GM21723 (cell line): ENCODE measurements around the gene ROBO2.

ENCODE experiments used
- ATAC-seq: cut with Tn5 transposase; IDR thresholded peaks from one replicate; pipeline ENCODE4 v1.9.1; 2021; ENCODE audit warnings: mild to moderate bottlenecking, moderate library complexity; ENCODE audit not compliant: unreplicated experiment

Gene ROBO2

GRCh38 chr3:77039606-77040171 lies at the start of gene ROBO2:
ROBO2 (plus strand) TSS chr3:77040099; CDS start chr3:77040786, 687 bp downstream.
- no peak for ATAC-seq

GRCh38 chr3:76990606-76991005 lies 49.3 kb upstream of the ROBO2 start:
- ATAC-seq, result no peak

- ATAC-seq, result no peak
Observed at GRCh38 chr3:76991165-76991564, 48.7 kb upstream of the ROBO2 start.

- ATAC-seq, result no peak
Observed at GRCh38 chr3:76997733-76998132, 42.2 kb upstream of the ROBO2 start.

GRCh38 chr3:76998555-76998954 lies 41.3 kb upstream of the ROBO2 start:
- no peak for ATAC-seq

GRCh38 chr3:77001062-77001701 lies 38.7 kb upstream of the ROBO2 start:
- no peak for ATAC-seq

GRCh38 chr3:77014226-77014625 lies 25.7 kb upstream of the ROBO2 start:
- no peak for ATAC-seq

- no peak for ATAC-seq
Observed at GRCh38 chr3:77025471-77025870, 14.4 kb upstream of the ROBO2 start.

- ATAC-seq, result no peak
Observed at GRCh38 chr3:77026904-77027634, 12.8 kb upstream of the ROBO2 start.

- ATAC-seq, result no peak
Observed at GRCh38 chr3:77028005-77028404, 11.9 kb upstream of the ROBO2 start.

- ATAC-seq, result no peak
Observed at GRCh38 chr3:77038468-77038929, 1.4 kb upstream of the ROBO2 start.

GRCh38 chr3:77038930-77039605 lies 831 bp upstream of the ROBO2 start:
- no peak for ATAC-seq

GRCh38 chr3:77040216-77040615 lies 317 bp downstream of the ROBO2 start:
- ATAC-seq, result no peak

- ATAC-seq, result no peak
Observed at GRCh38 chr3:77040926-77041722, 1.2 kb downstream of the ROBO2 start.

GRCh38 chr3:77041811-77042210 lies 1.9 kb downstream of the ROBO2 start:
- ATAC-seq, result no peak

GRCh38 chr3:77042343-77042742 lies 2.4 kb downstream of the ROBO2 start:
- no peak for ATAC-seq

GRCh38 chr3:77042882-77043281 lies 3.0 kb downstream of the ROBO2 start:
- no peak for ATAC-seq

- no peak for ATAC-seq
Observed at GRCh38 chr3:77045686-77046085, 5.8 kb downstream of the ROBO2 start.

GRCh38 chr3:77048186-77048585 lies 8.3 kb downstream of the ROBO2 start:
- no peak for ATAC-seq

- ATAC-seq, result no peak
Observed at GRCh38 chr3:77051591-77051990, 11.7 kb downstream of the ROBO2 start.

- no peak for ATAC-seq
Observed at GRCh38 chr3:77052051-77052501, 12.2 kb downstream of the ROBO2 start.
